Endodermal cell (in vitro differentiated cells): ENCODE results near the gene TRPC6. TPM values are rescaled to one million over a fixed set of nuclear protein-coding genes. Genes with fewer than 3 reads are reported as not detected.
"Not testable (repeated sequence)": the region's sequence is repeated elsewhere in the genome, so short reads cannot be mapped to it uniquely, and the experiment has no call there.

Experiments
- DNase-seq: peaks from one replicate; pipeline ENCODE4 v3.0.0-alpha.2; 2017
- H3K27ac ChIP-seq: 2 replicates; pipeline ENCODE4 v1.5.1; 2013; ENCODE audit warnings: mild to moderate bottlenecking, low read depth, low read length, moderate library complexity
- H3K27me3 ChIP-seq: 2 replicates; pipeline ENCODE4 v1.6.1; 2013; ENCODE audit warnings: mild to moderate bottlenecking, low read length, moderate library complexity; ENCODE audit not compliant: insufficient read depth, control insufficient read depth, poor library complexity, severe bottlenecking
- H3K36me3 ChIP-seq: 2 replicates; pipeline ENCODE4 v1.7.0; 2013; ENCODE audit warnings: mild to moderate bottlenecking, low read length, moderate library complexity; ENCODE audit not compliant: control insufficient read depth, insufficient read depth
- H3K4me1 ChIP-seq: one replicate; pipeline ENCODE4 v1.7.0; 2013; ENCODE audit warnings: low read length; ENCODE audit not compliant: control insufficient read depth, insufficient read depth
- H3K4me3 ChIP-seq: 2 replicates; pipeline ENCODE4 v1.5.1; 2013; ENCODE audit warnings: mild to moderate bottlenecking, low read length, moderate library complexity
- H3K9ac ChIP-seq: 2 replicates; pipeline ENCODE4 v1.6.1; 2013; ENCODE audit warnings: mild to moderate bottlenecking, low read length, moderate library complexity; ENCODE audit not compliant: poor library complexity, severe bottlenecking; ENCODE audit errors: extremely low read depth
- H3K9me3 ChIP-seq: 2 replicates; pipeline ENCODE4 v1.6.1; 2013; ENCODE audit warnings: mild to moderate bottlenecking, low read length, moderate library complexity; ENCODE audit not compliant: control insufficient read depth
- H3K27ac Mint-ChIP-seq: 2 replicates; pipeline ENCODE4 v1.8.0; 2020; ENCODE audit warnings: mixed read lengths
- H3K27me3 Mint-ChIP-seq: 2 replicates; pipeline ENCODE4 v1.8.0; 2021; ENCODE audit warnings: mild to moderate bottlenecking, mixed read lengths; ENCODE audit not compliant: insufficient read depth
- H3K36me3 Mint-ChIP-seq: 2 replicates; pipeline ENCODE4 v1.8.0; 2020; ENCODE audit warnings: low read depth, mixed read lengths
- H3K4me1 Mint-ChIP-seq: 2 replicates; pipeline ENCODE4 v1.8.0; 2020; ENCODE audit warnings: mixed read lengths
- H3K4me3 Mint-ChIP-seq: 2 replicates; pipeline ENCODE4 v1.8.0; 2020; ENCODE audit warnings: mild to moderate bottlenecking, moderate library complexity, mixed read lengths
- H3K9me3 Mint-ChIP-seq: 2 replicates; pipeline ENCODE4 v1.8.0; 2020; ENCODE audit warnings: mild to moderate bottlenecking, mixed read lengths
- WGBS, 2 experiments: methylation state at CpG; one replicate each; pipeline versions ENCODE4 v1.1.5 to v1.1.7; 2013; ENCODE audit warnings: missing lambda C conversion rate in 2 of 2, mixed read lengths in 1 of 2; ENCODE audit not compliant: insufficient coverage in 1 of 2, insufficient read length in 1 of 2; 5-methylcytosine and 5-hydroxymethylcytosine counted together
- total RNA-seq, 2 donors: library from RNA; stranded (reverse); fragmentation: NEBNext Ultra II Directional in 1 of 2; extraction: Animal tissue kit (Norgen Biotek cat#: 25700) in 1 of 2; gene quantifications; 2 replicates in 1 of 2; 3 replicates in 1 of 2; pipeline ENCODE4 v1.2.1, GENCODE V29; 2021
- TF ChIP-seq, protein P1 (sequence below): fragments of 200-600 bp; sonication (generic); conservative IDR thresholded peaks from 2 replicates; pipeline ENCODE4 v1.5.0; 2021; ENCODE audit warnings: antibody characterized with exemption, mild to moderate bottlenecking

TRPC6 gene
- total RNA-seq, 2 donors from 2014 or later: 1.2 to 5.1 TPM

DNA sequence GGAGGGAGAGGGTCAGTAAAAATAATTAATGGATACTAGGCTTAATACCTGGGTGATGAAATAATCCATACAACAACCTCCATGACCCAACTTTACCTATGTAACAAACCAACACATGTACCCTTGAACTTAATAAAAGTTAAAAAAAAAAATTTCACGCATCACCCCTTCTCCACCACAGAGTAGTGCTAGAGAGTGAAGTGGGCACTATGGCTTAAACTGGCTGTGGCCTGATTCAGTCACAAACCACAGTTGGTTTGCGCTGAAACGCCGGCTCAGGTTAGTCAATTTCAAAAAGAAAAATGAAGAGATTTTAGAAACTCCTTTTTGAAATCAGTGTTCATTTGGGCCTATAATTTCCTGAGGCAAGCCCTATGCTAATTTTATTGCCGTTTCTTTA, 144.3 kb downstream of the TRPC6 start:
- H3K4me1 ChIP-seq: no peaks in the 10 kb centered on the region
- Mint-ChIP-seq H3K36me3 (no peaks in the 10 kb centered on the region), H3K4me3 (no peak overlapping the region), H3K27ac (no peak overlapping the region), H3K9me3 (no peaks in the 10 kb centered on the region), H3K4me1 (no peaks in the 10 kb centered on the region), H3K27me3 (no peaks in the 10 kb centered on the region)
- DNase-seq: no peak
- H3K9me3 ChIP-seq: no peaks in the 10 kb centered on the region
- no peak overlapping the region for H3K27ac ChIP-seq
- no peaks in the 10 kb centered on the region for H3K27me3 ChIP-seq
- no peaks in the 10 kb centered on the region for H3K36me3 ChIP-seq
- no peak overlapping the region for H3K9ac ChIP-seq
- no peak overlapping the region for H3K4me3 ChIP-seq
- TF ChIP-seq, protein P1, sequence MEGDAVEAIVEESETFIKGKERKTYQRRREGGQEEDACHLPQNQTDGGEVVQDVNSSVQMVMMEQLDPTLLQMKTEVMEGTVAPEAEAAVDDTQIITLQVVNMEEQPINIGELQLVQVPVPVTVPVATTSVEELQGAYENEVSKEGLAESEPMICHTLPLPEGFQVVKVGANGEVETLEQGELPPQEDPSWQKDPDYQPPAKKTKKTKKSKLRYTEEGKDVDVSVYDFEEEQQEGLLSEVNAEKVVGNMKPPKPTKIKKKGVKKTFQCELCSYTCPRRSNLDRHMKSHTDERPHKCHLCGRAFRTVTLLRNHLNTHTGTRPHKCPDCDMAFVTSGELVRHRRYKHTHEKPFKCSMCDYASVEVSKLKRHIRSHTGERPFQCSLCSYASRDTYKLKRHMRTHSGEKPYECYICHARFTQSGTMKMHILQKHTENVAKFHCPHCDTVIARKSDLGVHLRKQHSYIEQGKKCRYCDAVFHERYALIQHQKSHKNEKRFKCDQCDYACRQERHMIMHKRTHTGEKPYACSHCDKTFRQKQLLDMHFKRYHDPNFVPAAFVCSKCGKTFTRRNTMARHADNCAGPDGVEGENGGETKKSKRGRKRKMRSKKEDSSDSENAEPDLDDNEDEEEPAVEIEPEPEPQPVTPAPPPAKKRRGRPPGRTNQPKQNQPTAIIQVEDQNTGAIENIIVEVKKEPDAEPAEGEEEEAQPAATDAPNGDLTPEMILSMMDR: peak; percentile 62
- 94 to 100% methylated on average over 1 to 5 of the region's 5 CpGs for WGBS, 2 experiments

DNA sequence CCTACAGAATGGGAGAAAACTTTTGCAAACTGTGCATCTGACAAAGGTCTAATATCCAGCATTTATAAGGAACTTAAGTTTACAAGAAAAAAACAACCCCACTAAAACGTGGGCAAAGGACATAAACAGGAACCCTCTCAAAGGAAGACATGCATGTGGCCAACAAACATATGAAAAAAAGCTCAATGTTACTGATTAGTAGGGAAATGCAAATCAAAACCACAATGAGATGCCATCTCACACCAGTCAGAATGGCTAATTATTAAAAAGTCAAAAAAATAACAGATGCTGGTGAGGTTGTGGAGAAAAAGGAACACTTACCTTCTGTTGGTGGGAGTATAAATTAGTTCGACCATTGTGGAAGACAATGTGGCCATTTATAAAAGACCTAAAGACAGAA, 145.1 kb downstream of the TRPC6 start:
- not testable (repeated sequence) for H3K36me3 Mint-ChIP-seq, H3K36me3 ChIP-seq, H3K4me1 ChIP-seq, H3K9me3 Mint-ChIP-seq, H3K27ac Mint-ChIP-seq, H3K4me3 ChIP-seq, H3K9me3 ChIP-seq, DNase-seq, H3K4me3 Mint-ChIP-seq, H3K27me3 Mint-ChIP-seq, H3K27ac ChIP-seq, H3K9ac ChIP-seq, H3K27me3 ChIP-seq, H3K4me1 Mint-ChIP-seq
- WGBS, 2 experiments: 92 to 93% methylated on average over 1 to 2 of the region's 2 CpGs

DNA sequence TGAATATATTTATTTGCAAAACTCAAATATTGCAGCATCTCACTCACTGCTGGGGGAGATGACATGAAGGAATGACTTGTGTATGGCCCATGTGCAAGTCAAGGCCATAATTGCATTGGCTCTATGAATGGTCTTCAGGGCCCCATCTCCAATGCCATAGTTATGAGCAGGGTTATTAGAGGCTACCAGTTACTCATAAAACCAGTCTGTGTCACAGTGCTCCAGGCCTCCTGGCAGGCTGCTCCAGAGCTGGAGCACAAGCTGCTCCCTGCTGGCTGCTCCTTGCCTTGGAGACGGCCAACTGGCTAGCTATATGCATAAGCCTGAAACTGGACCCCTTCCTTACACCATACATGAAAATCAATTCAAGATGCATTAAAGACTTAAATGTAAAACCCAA, 145.7 kb downstream of the TRPC6 start:
- Mint-ChIP-seq H3K27ac (no peak overlapping the region), H3K4me3 (no peak overlapping the region), H3K36me3 (no peaks in the 10 kb centered on the region), H3K27me3 (no peaks in the 10 kb centered on the region), H3K4me1 (no peaks in the 10 kb centered on the region), H3K9me3 (no peaks in the 10 kb centered on the region)
- TF ChIP-seq, protein P1: no peak
- DNase-seq: no peak
- no peaks in the 10 kb centered on the region for H3K36me3 ChIP-seq
- no peaks in the 10 kb centered on the region for H3K4me1 ChIP-seq
- H3K27ac ChIP-seq: no peak overlapping the region
- H3K9me3 ChIP-seq: no peaks in the 10 kb centered on the region
- H3K4me3 ChIP-seq: no peak overlapping the region
- WGBS, 2 experiments: 80 to 96% methylated on average over 1 of the region's 1 CpG
- no peaks in the 10 kb centered on the region for H3K27me3 ChIP-seq
- H3K9ac ChIP-seq: no peak overlapping the region

- TF ChIP-seq, protein P1: peak; percentile 93
- Histone ChIP-seq H3K4me1 (no peaks in the 10 kb centered on the region), H3K9me3 (no peaks in the 10 kb centered on the region), H3K27me3 (no peaks in the 10 kb centered on the region), H3K36me3 (no peaks in the 10 kb centered on the region), H3K27ac (no peak overlapping the region), H3K9ac (no peak overlapping the region), H3K4me3 (no peak overlapping the region)
- Mint-ChIP-seq H3K27me3 (no peaks in the 10 kb centered on the region), H3K27ac (no peak overlapping the region), H3K4me3 (no peak overlapping the region), H3K36me3 (no peaks in the 10 kb centered on the region), H3K9me3 (no peaks in the 10 kb centered on the region), H3K4me1 (no peaks in the 10 kb centered on the region)
- peak; percentile 90 for DNase-seq
- WGBS, 2 experiments: 40 to 60% methylated on average over 1 to 3 of the region's 3 CpGs
Observed at GRCh38 chr11:101436511-101437142, 147.2 kb downstream of the TRPC6 start.
